ENCODE results near the gene PJA1.

DNA sequence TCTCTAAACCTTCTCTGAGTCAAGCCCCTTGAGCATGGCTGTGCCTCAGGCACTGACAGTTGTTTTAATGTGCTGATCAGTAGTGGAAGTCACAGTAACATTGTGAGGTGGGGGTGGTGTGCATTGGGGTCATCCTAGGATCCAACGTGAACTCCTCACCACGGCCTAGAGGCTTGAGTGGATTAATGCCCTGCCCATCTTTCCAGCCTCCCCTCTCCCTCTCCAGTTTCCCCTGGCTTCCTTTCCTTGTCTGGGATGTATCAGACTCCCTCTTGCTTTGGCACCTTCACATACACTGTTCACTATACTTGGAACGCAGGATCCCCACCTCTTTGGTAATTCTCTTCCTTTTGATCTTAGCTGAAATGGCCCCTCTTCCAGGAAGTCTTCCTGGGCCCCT, 13.3 kb upstream of the PJA1 start:
- TF ChIP-seq POLR2A (IDR thresholded peaks at IDR 0.05) (no peak), CTCF (IDR thresholded peaks at IDR 0.05) (no peak)

Measured in body of pancreas (tissue), 4 donors.